Measurements from ENCODE around the gene TRIM42. TPM values are rescaled to one million over a fixed set of nuclear protein-coding genes. Genes with fewer than 3 reads are reported as not detected.

Gene TRIM42
- total and polyA plus RNA-seq, 2 donors (not counting 1 experiment from before 2014, with no cell fraction given) = not detected

DNA sequence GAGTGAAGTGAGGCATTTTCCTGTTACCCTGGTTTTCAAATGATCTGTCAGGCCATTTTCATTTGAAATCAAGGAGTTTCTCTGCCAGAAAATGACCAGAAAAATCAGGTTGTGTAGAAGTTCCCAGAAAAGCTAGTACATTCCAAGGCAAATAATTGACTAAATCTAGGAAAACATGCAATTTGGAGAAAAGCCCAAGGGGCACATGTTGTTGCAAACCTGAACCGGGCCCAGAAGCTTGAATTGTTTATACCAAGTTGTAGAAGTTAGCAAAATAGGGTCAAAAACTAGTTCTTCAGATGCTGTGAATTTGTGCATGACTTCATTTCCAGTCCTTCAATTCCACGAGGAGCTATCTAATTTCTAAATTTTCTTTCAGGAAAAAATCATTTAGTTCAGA lies 31.0 kb downstream of the TRIM42 start:
- no peaks in the 10 kb centered on the region for H3K27me3 Mint-ChIP-seq
- POLR2A ChIA-PET = no interaction called here
- Histone ChIP-seq H3K9ac (ENCODE audit: low read length) (no peak overlapping the region), H3K36me3 (replicated peaks in 1 of 2; ENCODE audit: control extremely low read depth in 1 of 2, control insufficient read depth in 1 of 2, extremely low read depth in 1 of 2, insufficient read depth in 2 of 2, low read length in 1 of 2) (no peaks in the 10 kb centered on the region), H3K27me3 (replicated peaks in 1 of 4; ENCODE audit: control extremely low read depth in 1 of 4, control insufficient read depth in 3 of 4, insufficient read depth in 4 of 4, low read length in 3 of 4) (peaks cover 0 to 7% (median 0%) of the 10 kb centered on the region in 4 experiments), H4K20me1 (ENCODE audit: control insufficient read depth, insufficient read depth, low read length, poor library complexity, severe bottlenecking) (no peaks in the 10 kb centered on the region), H2AFZ (ENCODE audit: insufficient read depth, low read depth, low read length, poor library complexity, severe bottlenecking) (no peak overlapping the region), H3K4me1 (ENCODE audit: control insufficient read depth in 2 of 2, insufficient read depth in 2 of 2, low read length in 2 of 2) (no peaks in the 10 kb centered on the region), H3K79me2 (ENCODE audit: control insufficient read depth, insufficient read depth, low read length) (no peaks in the 10 kb centered on the region), H3K4me3 (ENCODE audit: control extremely low read depth in 1 of 5, extremely low read depth in 1 of 5, insufficient read depth in 1 of 5, low read depth in 2 of 5, low read length in 4 of 5) (no peak overlapping the region), H3K4me2 (replicated peaks; ENCODE audit: low read depth, low read length, poor library complexity, severe bottlenecking) (no peak overlapping the region), H3K9me3 (ENCODE audit: control extremely low read depth in 1 of 3, control insufficient read depth in 2 of 3, insufficient read depth in 1 of 3, low read length in 2 of 3) (peaks cover 0 to 8% (median 0%) of the 10 kb centered on the region in 3 donors), H3K27ac (ENCODE audit: low read length in 2 of 2) (no peak overlapping the region)
- no peak overlapping the region for H3K27ac Mint-ChIP-seq
- no peak for TF ChIP-seq EZH2 (IDR thresholded peaks at IDR 0.05; ENCODE audit: borderline replicate concordance, insufficient read depth, low read depth, low read length, poor library complexity, severe bottlenecking)
- TF ChIP-seq, protein P1, sequence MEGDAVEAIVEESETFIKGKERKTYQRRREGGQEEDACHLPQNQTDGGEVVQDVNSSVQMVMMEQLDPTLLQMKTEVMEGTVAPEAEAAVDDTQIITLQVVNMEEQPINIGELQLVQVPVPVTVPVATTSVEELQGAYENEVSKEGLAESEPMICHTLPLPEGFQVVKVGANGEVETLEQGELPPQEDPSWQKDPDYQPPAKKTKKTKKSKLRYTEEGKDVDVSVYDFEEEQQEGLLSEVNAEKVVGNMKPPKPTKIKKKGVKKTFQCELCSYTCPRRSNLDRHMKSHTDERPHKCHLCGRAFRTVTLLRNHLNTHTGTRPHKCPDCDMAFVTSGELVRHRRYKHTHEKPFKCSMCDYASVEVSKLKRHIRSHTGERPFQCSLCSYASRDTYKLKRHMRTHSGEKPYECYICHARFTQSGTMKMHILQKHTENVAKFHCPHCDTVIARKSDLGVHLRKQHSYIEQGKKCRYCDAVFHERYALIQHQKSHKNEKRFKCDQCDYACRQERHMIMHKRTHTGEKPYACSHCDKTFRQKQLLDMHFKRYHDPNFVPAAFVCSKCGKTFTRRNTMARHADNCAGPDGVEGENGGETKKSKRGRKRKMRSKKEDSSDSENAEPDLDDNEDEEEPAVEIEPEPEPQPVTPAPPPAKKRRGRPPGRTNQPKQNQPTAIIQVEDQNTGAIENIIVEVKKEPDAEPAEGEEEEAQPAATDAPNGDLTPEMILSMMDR (IDR thresholded peaks at IDR 0.05) = no peak
- ATAC-seq (ENCODE audit: low read depth) = no peak
- H3K9me3 Mint-ChIP-seq (ENCODE audit: insufficient read depth) = no peaks in the 10 kb centered on the region
- intact Hi-C loops (cut with micrococcal nuclease) = no loop called here
- WGBS (ENCODE audit: insufficient coverage) = 100% methylated on average over 1 of the region's 2 CpGs
- no peak overlapping the region for H3K4me3 Mint-ChIP-seq
- DNase-seq = no peak
- CTCF ChIA-PET = no interaction called here
- no peaks in the 10 kb centered on the region for H3K4me1 Mint-ChIP-seq

DNA sequence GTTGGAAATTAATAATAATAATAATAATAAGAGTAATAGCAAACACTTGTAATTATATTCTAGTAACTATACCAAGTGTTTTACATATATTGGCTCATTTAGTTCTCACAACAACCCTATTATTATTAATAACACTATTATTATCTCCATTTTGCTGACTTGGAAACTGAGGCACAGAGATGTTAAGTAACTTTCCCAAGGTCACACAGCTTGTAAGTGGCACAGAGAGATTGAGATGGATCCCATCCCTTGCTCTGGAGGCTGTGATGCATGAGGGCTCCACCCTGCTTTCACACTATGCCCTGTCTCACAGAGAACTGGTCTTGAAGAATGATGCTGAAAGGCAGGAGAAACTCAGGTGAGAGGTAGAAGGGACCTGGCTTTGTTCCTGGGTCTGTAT lies 31.9 kb downstream of the TRIM42 start:
- intact Hi-C loops (cut with micrococcal nuclease) = no loop called here
- no peak for TF ChIP-seq EZH2 (IDR thresholded peaks at IDR 0.05; ENCODE audit: borderline replicate concordance, insufficient read depth, low read depth, low read length, poor library complexity, severe bottlenecking)
- Histone ChIP-seq H2AFZ (ENCODE audit: insufficient read depth, low read depth, low read length, poor library complexity, severe bottlenecking) (no peak overlapping the region), H4K20me1 (ENCODE audit: control insufficient read depth, insufficient read depth, low read length, poor library complexity, severe bottlenecking) (no peaks in the 10 kb centered on the region), H3K4me3 (ENCODE audit: control extremely low read depth in 1 of 5, extremely low read depth in 1 of 5, insufficient read depth in 1 of 5, low read depth in 2 of 5, low read length in 4 of 5) (no peak overlapping the region), H3K4me1 (ENCODE audit: control insufficient read depth in 2 of 2, insufficient read depth in 2 of 2, low read length in 2 of 2) (no peaks in the 10 kb centered on the region), H3K36me3 (replicated peaks in 1 of 2; ENCODE audit: control extremely low read depth in 1 of 2, control insufficient read depth in 1 of 2, extremely low read depth in 1 of 2, insufficient read depth in 2 of 2, low read length in 1 of 2) (no peaks in the 10 kb centered on the region), H3K4me2 (replicated peaks; ENCODE audit: low read depth, low read length, poor library complexity, severe bottlenecking) (no peak overlapping the region), H3K9ac (ENCODE audit: low read length) (no peak overlapping the region), H3K9me3 (ENCODE audit: control extremely low read depth in 1 of 3, control insufficient read depth in 2 of 3, insufficient read depth in 1 of 3, low read length in 2 of 3) (peaks cover 0 to 8% (median 0%) of the 10 kb centered on the region in 3 donors), H3K79me2 (ENCODE audit: control insufficient read depth, insufficient read depth, low read length) (no peaks in the 10 kb centered on the region), H3K27me3 (replicated peaks in 1 of 4; ENCODE audit: control extremely low read depth in 1 of 4, control insufficient read depth in 3 of 4, insufficient read depth in 4 of 4, low read length in 3 of 4) (peaks cover 0 to 4% (median 0%) of the 10 kb centered on the region in 4 experiments), H3K27ac (ENCODE audit: low read length in 2 of 2) (no peak overlapping the region)
- H3K9me3 Mint-ChIP-seq (ENCODE audit: insufficient read depth) = no peaks in the 10 kb centered on the region
- H3K27ac Mint-ChIP-seq = no peak overlapping the region
- DNase-seq (no peak), ATAC-seq (ENCODE audit: low read depth) (no peak)
- no peaks in the 10 kb centered on the region for H3K4me1 Mint-ChIP-seq
- POLR2A ChIA-PET = no interaction called here
- CTCF ChIA-PET = no interaction called here
- H3K4me3 Mint-ChIP-seq = no peak overlapping the region
- H3K27me3 Mint-ChIP-seq = no peaks in the 10 kb centered on the region

Measured in B cell (primary cell).